H1 (cell line): Measurements from ENCODE around the gene POLR3A.

ENCODE experiments used
- BCL11A ChIP-seq, 2 experiments: IDR thresholded peaks; one replicate each; pipeline ENCODE4 v1.6.1; 2011; ENCODE audit warnings: low read depth in 2 of 2, low read length in 2 of 2, mild to moderate bottlenecking in 2 of 2
- EGR1 ChIP-seq: IDR thresholded peaks from 2 replicates; pipeline ENCODE4 v1.6.1; 2011; ENCODE audit warnings: low read depth, low read length, borderline replicate concordance
- GABPA ChIP-seq: IDR thresholded peaks from 2 replicates; pipeline ENCODE4 v1.6.1; 2011; ENCODE audit warnings: mild to moderate bottlenecking, low read length, moderate library complexity, borderline replicate concordance; ENCODE audit not compliant: insufficient read depth
- POLR2A ChIP-seq, 2 experiments: IDR thresholded peaks; 1 replicate in 1 of 2; 2 replicates in 1 of 2; pipeline ENCODE4 v1.6.1; 2011; ENCODE audit warnings: low read depth in 2 of 2, low read length in 2 of 2, mild to moderate bottlenecking in 2 of 2; ENCODE audit errors: control extremely low read depth in 1 of 2
- POLR2AphosphoS5 ChIP-seq: IDR thresholded peaks from 2 replicates; pipeline ENCODE4 v1.6.1; 2011; ENCODE audit warnings: low read depth, low read length
- RAD21 ChIP-seq, 2 experiments: IDR thresholded peaks in 1 of 2; conservative IDR thresholded peaks in 1 of 2; 2 replicates each; pipeline ENCODE4 v1.6.1; 2011; ENCODE audit warnings: low read depth in 2 of 2, low read length in 2 of 2, improper control_type of control experiment in 1 of 2, inconsistent platforms in 1 of 2, mild to moderate bottlenecking in 1 of 2, moderate library complexity in 1 of 2
- TCF12 ChIP-seq: IDR thresholded peaks from 2 replicates; pipeline ENCODE4 v1.6.1; 2011; ENCODE audit warnings: low read depth, mild to moderate bottlenecking, low read length
- YY1 ChIP-seq: IDR thresholded peaks from 2 replicates; pipeline ENCODE4 v1.6.1; 2011; ENCODE audit warnings: low read depth, mild to moderate bottlenecking, low read length

- TF ChIP-seq POLR2A (IDR thresholded peaks at IDR 0.05; ENCODE audit: control extremely low read depth in 1 of 2, low read depth in 2 of 2, low read length in 2 of 2) = no peak
- TF ChIP-seq BCL11A (IDR thresholded peaks at IDR 0.05; ENCODE audit: low read depth in 2 of 2, low read length in 2 of 2) = no peak
- no peak for TF ChIP-seq GABPA
- TF ChIP-seq EGR1 = no peak
- TF ChIP-seq YY1 = no peak
- TF ChIP-seq TCF12 = no peak
- TF ChIP-seq RAD21 (IDR thresholded peaks at IDR 0.05 in 1 of 2, conservative IDR thresholded peaks at IDR 0.05 in 1 of 2; ENCODE audit: low read depth in 2 of 2, low read length in 2 of 2) = no peak
- TF ChIP-seq POLR2AphosphoS5 = no peak
Measured at GRCh38 chr10:78007172-78007571, 22.1 kb downstream of the POLR3A start.
